Activated T-cell treated with anti-CD3 and anti-CD28 coated beads, Interleukin-2, amount 50 U/mL, for 4 hours (primary cell): ENCODE measurements around the gene CAPZA2. TPM values are rescaled to one million over a fixed set of nuclear protein-coding genes. Genes with fewer than 3 reads are reported as not detected.
"Not testable (repeated sequence)": the region's sequence is repeated elsewhere in the genome, so short reads cannot be mapped to it uniquely, and the experiment has no call there.

Experiments
- ATAC-seq, 2 donors: fragments of 200-7000 bp; cut with Tn5 transposase; one replicate each; pipeline ENCODE4 v1.10.0; 2021
- DNase-seq: peaks from one replicate; pipeline ENCODE4 v3.0.0-alpha.2; 2020
- H3K27me3 Mint-ChIP-seq: one replicate; pipeline ENCODE4 v1.8.0; 2021; ENCODE audit warnings: low read depth, mixed read lengths
- H3K36me3 Mint-ChIP-seq: one replicate; pipeline ENCODE4 v1.8.0; 2022; ENCODE audit warnings: mixed read lengths; ENCODE audit not compliant: insufficient read depth
- H3K4me1 Mint-ChIP-seq: one replicate; pipeline ENCODE4 v1.8.0; 2021; ENCODE audit warnings: low read depth, mixed read lengths
- H3K4me3 Mint-ChIP-seq: one replicate; pipeline ENCODE4 v1.8.0; 2021; ENCODE audit warnings: mild to moderate bottlenecking, moderate library complexity, mixed read lengths
- H3K9me3 Mint-ChIP-seq: one replicate; pipeline ENCODE4 v1.8.0; 2021; ENCODE audit warnings: mixed read lengths
- total RNA-seq, 3 donors: library from RNA; stranded (reverse); gene quantifications; one replicate each; pipeline ENCODE4 v1.2.1, GENCODE V29; 2021

Gene CAPZA2
- total RNA-seq, 3 donors from 2014 or later, result 172 to 178 (median 175) TPM

DNA sequence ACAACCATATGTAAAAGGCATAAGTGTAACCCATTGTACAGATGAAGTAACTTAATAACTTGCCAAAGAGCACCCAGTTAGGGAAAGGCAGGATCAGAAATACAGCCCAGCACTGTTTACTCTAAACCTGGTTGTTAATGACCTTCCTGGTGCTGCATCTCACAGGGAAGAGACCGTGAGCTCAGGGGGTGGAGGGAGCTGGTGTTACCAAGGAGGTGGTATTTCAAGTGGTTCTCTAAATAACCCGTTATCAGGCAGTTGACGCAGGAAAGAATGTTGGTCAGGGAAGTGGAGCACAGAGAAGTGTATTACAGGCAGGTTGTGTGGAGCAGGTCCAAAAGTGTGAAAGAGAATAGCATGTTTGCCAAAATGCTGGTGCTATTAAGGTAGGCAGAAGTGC, 86.5 kb downstream of the CAPZA2 start:
- H3K4me3 Mint-ChIP-seq, result no peak overlapping the region
- no peak for DNase-seq
- H3K27me3 Mint-ChIP-seq, result peaks cover 2% of the 10 kb centered on the region
- H3K4me1 Mint-ChIP-seq, result peaks cover 4% of the 10 kb centered on the region
- H3K9me3 Mint-ChIP-seq, result no peaks in the 10 kb centered on the region
- H3K36me3 Mint-ChIP-seq, result no peaks in the 10 kb centered on the region
- no peak for ATAC-seq

DNA sequence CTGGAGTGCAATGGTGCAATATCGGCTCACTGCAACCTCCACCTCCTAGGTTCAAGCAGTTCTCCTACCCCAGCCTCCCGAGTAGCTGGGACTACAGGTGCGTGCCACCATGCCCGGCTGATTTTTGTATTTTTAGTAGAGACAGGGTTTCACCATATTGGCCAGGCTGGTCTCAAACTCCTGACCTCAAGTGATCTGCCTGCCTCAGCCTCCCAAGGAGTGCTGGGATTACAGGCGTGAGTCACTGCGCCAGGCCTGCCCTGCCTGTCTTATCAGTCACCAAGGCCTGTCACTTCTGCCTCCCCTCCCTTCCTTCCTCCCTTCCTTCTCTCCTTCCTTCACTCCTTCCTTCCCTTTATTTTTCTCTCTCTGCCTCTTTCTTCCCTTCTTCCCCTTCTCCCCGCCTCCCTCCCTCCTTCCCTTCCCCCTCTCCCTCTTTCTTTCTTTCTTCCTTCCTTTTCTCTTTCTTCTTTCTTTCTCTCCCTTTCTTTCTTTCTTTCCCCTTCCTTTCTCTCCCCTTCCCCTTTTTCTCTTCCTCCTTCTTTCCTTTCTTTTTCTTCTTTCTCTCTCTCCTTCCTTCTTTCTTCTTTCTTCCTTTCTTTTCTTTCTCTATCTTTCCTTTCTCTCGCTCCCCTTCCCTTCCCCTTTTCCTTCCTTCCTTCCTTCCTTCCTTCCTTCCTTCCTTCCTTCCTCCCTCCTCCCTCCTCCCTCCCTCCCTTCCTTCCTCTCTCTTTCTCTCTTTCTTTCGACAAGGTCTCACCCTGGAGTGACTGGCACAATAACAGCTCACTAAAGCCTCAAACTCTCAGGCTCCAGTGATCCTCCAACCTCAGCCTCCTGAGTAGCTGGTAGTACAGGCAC, 87.8 kb downstream of the CAPZA2 start:
- Mint-ChIP-seq H3K4me1 (peaks cover 12% of the 10 kb centered on the region), H3K9me3 (no peaks in the 10 kb centered on the region), H3K27me3 (peaks cover 2% of the 10 kb centered on the region), H3K36me3 (no peaks in the 10 kb centered on the region), H3K4me3 (no peak overlapping the region)
- no peak for DNase-seq
- ATAC-seq, result no peak

GRCh38 chr7:116950889-116951351, 88.5 kb downstream of the CAPZA2 start:
- H3K36me3 Mint-ChIP-seq, result no peaks in the 10 kb centered on the region
- no peak for ATAC-seq
- H3K4me3 Mint-ChIP-seq, result no peak overlapping the region
- H3K9me3 Mint-ChIP-seq, result no peaks in the 10 kb centered on the region
- H3K4me1 Mint-ChIP-seq, result peaks cover 20% of the 10 kb centered on the region
- no peak for DNase-seq
- H3K27me3 Mint-ChIP-seq, result peaks cover 2% of the 10 kb centered on the region

- Mint-ChIP-seq H3K9me3 (no peaks in the 10 kb centered on the region), H3K27me3 (peaks cover 2% of the 10 kb centered on the region), H3K36me3 (no peaks in the 10 kb centered on the region), H3K4me3 (no peak overlapping the region), H3K4me1 (peaks cover 26% of the 10 kb centered on the region)
- DNase-seq (no peak), ATAC-seq (no peak)
Observed at GRCh38 chr7:116951366-116952292, 89.2 kb downstream of the CAPZA2 start.

GRCh38 chr7:116952635-116953371, 90.4 kb downstream of the CAPZA2 start:
- H3K4me3 Mint-ChIP-seq, result peak overlapping the region; percentile 82
- H3K27me3 Mint-ChIP-seq, result no peaks in the 10 kb centered on the region
- peak in 1 of 2 donors; percentile 4 for ATAC-seq
- DNase-seq, result no peak
- H3K9me3 Mint-ChIP-seq, result no peaks in the 10 kb centered on the region
- H3K4me1 Mint-ChIP-seq, result peaks cover 27% of the 10 kb centered on the region
- H3K36me3 Mint-ChIP-seq, result no peaks in the 10 kb centered on the region

DNA sequence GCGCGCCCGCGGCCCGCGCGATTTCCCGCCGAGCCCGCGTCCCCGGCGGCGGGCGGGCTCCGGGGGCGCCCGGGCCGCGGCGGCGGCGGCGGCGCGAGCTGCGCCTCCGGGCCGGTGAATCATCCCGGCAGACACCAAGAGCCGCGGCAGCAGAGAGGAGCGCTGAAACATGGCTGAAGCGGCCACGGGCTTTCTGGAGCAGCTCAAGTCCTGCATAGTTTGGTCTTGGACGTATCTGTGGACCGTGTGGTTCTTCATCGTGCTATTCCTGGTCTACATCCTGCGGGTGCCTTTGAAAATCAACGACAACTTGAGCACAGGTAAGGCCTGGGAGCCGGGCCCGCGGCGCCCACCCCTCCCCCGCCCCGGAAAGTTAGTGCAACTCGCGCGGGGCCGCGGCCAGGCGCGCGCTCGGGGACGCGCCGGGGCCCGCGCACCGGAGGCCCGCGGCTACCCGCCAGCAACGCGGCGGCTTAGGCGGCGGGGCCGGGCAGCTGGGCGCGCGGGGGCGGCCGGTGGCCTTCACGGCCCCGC, 91.1 kb downstream of the CAPZA2 start, which contains the start of gene ST7:
ST7 (plus strand) TSS at position 130 of the 534 bp plus-strand sequence; CDS start at position 170, 40 bp downstream.
- Mint-ChIP-seq H3K4me1 (peaks cover 27% of the 10 kb centered on the region), H3K27me3 (no peaks in the 10 kb centered on the region), H3K36me3 (no peaks in the 10 kb centered on the region), H3K4me3 (peak within 1 kb of the TSS; percentile 93), H3K9me3 (no peaks in the 10 kb centered on the region)
- ATAC-seq (peak; percentile 89 to 91), DNase-seq (peak; percentile 62)

GRCh38 chr7:116953906-116954838, 91.8 kb downstream of the CAPZA2 start:
- no peak for DNase-seq
- peak; percentile 10 to 13 for ATAC-seq
- Mint-ChIP-seq H3K4me3 (peak overlapping the region; percentile 93), H3K27me3 (no peaks in the 10 kb centered on the region), H3K36me3 (no peaks in the 10 kb centered on the region), H3K4me1 (peaks cover 27% of the 10 kb centered on the region), H3K9me3 (no peaks in the 10 kb centered on the region)

DNA sequence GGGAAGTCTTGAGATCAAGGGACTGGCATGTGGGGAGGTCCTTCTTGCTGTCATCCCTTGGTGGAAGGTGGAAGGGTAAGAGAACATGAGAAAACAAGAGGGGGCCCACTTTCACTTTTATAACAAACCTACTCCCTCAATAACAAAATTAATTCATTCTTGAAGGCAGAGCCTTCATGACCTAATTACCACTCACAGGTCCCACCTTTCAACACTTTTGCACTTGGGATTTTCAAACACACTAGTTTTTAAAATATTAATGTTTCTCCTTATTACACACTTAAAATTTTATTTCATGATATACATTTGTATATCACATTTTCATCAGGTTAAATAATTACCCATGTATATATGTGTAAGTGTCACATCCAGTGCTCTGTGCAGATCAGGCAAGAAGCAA, 93.0 kb downstream of the CAPZA2 start:
- H3K9me3 Mint-ChIP-seq, result no peaks in the 10 kb centered on the region
- H3K4me3 Mint-ChIP-seq, result peak overlapping the region; percentile 93
- ATAC-seq (no peak), DNase-seq (no peak)
- no peaks in the 10 kb centered on the region for H3K27me3 Mint-ChIP-seq
- H3K4me1 Mint-ChIP-seq, result peaks cover 27% of the 10 kb centered on the region
- H3K36me3 Mint-ChIP-seq, result no peaks in the 10 kb centered on the region

GRCh38 chr7:116955801-116956476, 93.6 kb downstream of the CAPZA2 start:
- ATAC-seq (peak; percentile 10 to 41), DNase-seq (no peak)
- H3K4me1 Mint-ChIP-seq, result peaks cover 27% of the 10 kb centered on the region
- H3K4me3 Mint-ChIP-seq, result no peak overlapping the region
- H3K36me3 Mint-ChIP-seq, result no peaks in the 10 kb centered on the region
- no peaks in the 10 kb centered on the region for H3K27me3 Mint-ChIP-seq
- H3K9me3 Mint-ChIP-seq, result no peaks in the 10 kb centered on the region

DNA sequence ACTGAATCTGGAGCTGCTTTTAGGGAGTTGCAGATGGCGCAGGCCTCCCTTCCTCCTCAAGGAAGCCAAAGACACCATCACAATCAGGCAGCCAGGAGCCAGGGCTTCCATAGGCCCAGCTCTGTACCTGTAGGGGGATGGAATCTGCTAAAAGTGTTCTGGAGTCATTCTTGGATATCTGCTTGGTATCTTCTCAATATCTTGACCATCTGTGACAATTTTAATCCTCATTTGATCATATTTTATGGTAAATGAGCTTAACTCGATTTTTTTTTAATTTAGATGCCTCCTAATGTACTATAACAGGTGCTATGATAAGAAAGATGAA, 94.1 kb downstream of the CAPZA2 start:
- H3K4me3 Mint-ChIP-seq, result no peak overlapping the region
- DNase-seq (no peak), ATAC-seq (no peak)
- H3K4me1 Mint-ChIP-seq, result peaks cover 27% of the 10 kb centered on the region
- no peaks in the 10 kb centered on the region for H3K36me3 Mint-ChIP-seq
- no peaks in the 10 kb centered on the region for H3K9me3 Mint-ChIP-seq
- no peaks in the 10 kb centered on the region for H3K27me3 Mint-ChIP-seq

- no peak overlapping the region for H3K4me3 Mint-ChIP-seq
- H3K36me3 Mint-ChIP-seq, result peaks cover 2% of the 10 kb centered on the region
- H3K4me1 Mint-ChIP-seq, result peaks cover 35% of the 10 kb centered on the region
- no peaks in the 10 kb centered on the region for H3K27me3 Mint-ChIP-seq
- peaks cover 3% of the 10 kb centered on the region for H3K9me3 Mint-ChIP-seq
- ATAC-seq, result no peak
- DNase-seq, result no peak
Observed at GRCh38 chr7:116957874-116958273, 95.5 kb downstream of the CAPZA2 start.

GRCh38 chr7:116961966-116962673, 99.7 kb downstream of the CAPZA2 start:
- not testable (repeated sequence) for H3K4me3 Mint-ChIP-seq, ATAC-seq, H3K9me3 Mint-ChIP-seq, H3K36me3 Mint-ChIP-seq, DNase-seq, H3K27me3 Mint-ChIP-seq
- H3K4me1 Mint-ChIP-seq, result peaks cover 11% of the 10 kb centered on the region
